Large intestine (tissue), 3 donors: ENCODE data around the gene RAC3. TPM values are rescaled to one million over a fixed set of nuclear protein-coding genes. Genes with fewer than 3 reads are reported as not detected.

Experiments used
- DNase-seq, 2 donors: peaks; one replicate each; pipeline versions ENCODE4 v3.0.0 to v3.0.0-alpha.2; 2013
- H3K27ac ChIP-seq: one replicate; pipeline ENCODE4 v1.5.1; 2013; ENCODE audit warnings: low read length
- H3K27me3 ChIP-seq: 2 replicates; pipeline ENCODE4 v1.6.1; 2013; ENCODE audit warnings: low read length; ENCODE audit not compliant: control insufficient read depth, insufficient read depth
- H3K36me3 ChIP-seq: 2 replicates; pipeline ENCODE4 v1.6.1; 2013; ENCODE audit warnings: low read length; ENCODE audit not compliant: control insufficient read depth, insufficient read depth
- H3K4me1 ChIP-seq: one replicate; pipeline ENCODE4 v1.6.1; 2013; ENCODE audit warnings: low read length; ENCODE audit not compliant: control insufficient read depth, insufficient read depth
- H3K4me3 ChIP-seq: one replicate; pipeline ENCODE4 v1.5.1; 2013; ENCODE audit warnings: low read length
- H3K9me3 ChIP-seq: one replicate; pipeline ENCODE4 v1.6.1; 2013; ENCODE audit warnings: mild to moderate bottlenecking, low read depth, low read length, moderate library complexity; ENCODE audit not compliant: control insufficient read depth
- WGBS: methylation state at CpG from one replicate; pipeline ENCODE4 v1.1.5; 2013; ENCODE audit warnings: low lambda C conversion rate; ENCODE audit not compliant: insufficient coverage; 5-methylcytosine and 5-hydroxymethylcytosine counted together
- polyA plus RNA-seq: library from polyadenylated mRNA; unstranded; fragments of 120-200 nt; gene quantifications from one replicate; pipeline ENCODE4 v1.2.1, GENCODE V29; 2013

Gene RAC3
- polyA plus RNA-seq, 1 donor, result 10.1 TPM

DNA sequence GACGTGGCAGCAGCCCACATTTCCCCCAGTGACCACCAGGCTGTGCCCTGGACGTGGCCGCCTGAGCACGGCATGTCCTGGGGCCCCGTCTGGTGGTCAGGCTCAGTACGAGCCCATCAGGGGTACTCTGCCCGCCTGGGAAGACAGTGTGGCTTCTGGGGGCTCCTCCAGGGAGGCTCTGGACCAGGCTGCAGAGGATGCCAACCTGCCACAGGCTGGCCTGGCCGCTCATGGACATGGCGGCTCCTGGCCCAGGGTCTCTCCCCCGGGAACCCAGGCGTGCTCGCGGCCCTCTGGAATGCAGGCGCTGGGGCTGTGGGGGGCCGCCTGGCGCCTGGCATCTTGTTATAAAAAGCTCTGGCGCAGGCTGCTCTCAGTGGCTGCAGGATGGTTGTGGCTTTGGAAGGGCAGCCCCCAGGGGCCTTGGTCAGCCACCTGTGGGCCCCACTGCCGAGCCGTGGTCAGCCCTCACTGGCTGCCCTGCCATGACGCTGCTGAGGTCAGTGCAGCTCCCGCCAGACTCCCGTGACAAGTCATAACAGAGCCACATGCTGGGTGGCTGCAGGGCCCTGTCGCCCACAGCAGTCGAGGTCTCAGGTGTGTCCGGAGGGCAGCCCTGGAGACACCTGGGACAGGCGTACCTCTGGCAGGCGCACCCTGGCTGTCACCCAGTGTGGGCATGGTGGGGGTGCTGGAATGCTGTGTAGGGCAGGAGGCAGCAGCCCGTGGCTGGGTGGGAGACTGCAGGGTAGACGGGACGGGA is 23.8 kb upstream of the RAC3 start:
- peaks cover 23% of the 10 kb centered on the region for H3K36me3 ChIP-seq
- no peaks in the 10 kb centered on the region for H3K27me3 ChIP-seq
- WGBS, result no CpG with 5 or more reads among the region's 30 CpGs
- DNase-seq, result no peak
- no peak overlapping the region for H3K4me3 ChIP-seq
- H3K27ac ChIP-seq, result no peak overlapping the region
- no peaks in the 10 kb centered on the region for H3K9me3 ChIP-seq
- H3K4me1 ChIP-seq, result peaks cover 4% of the 10 kb centered on the region

DNA sequence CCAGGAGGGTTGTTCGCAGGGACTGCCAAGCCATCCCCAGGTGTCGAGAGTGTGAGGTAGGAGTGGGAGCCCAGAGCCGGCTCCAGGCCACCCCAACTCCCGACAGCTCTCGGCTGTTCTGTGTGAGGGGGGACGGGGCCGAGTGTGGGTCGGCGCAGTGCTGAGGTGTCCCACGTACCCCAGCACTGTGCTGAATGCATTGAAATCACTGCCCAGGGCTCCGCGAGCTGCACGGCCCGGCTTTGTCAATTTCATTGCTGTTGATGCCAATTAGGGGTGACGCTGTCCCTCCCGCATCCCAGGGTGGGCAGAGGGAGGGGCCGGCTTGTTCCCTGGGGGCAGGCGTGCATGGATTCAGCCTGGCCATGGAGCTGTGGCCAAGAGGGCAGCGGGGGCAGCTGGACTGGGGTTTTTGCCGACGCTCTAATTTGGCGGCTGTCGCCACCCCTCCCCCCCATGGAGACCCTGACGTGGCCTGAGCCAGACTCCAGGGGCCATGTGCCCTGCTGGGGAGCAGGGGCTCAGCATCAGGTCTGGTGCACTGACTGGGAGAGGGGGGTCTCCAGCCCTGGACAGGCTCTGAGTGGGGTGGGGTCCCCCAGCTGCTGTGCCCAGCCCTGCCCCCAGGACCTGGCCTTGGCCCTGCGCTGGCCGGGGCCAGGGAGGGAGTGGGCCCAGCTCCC is 23.1 kb upstream of the RAC3 start:
- DNase-seq, result no peak
- Histone ChIP-seq H3K27ac (no peak overlapping the region), H3K27me3 (no peaks in the 10 kb centered on the region), H3K9me3 (no peaks in the 10 kb centered on the region), H3K4me1 (peaks cover 4% of the 10 kb centered on the region), H3K36me3 (peaks cover 23% of the 10 kb centered on the region), H3K4me3 (no peak overlapping the region)
- WGBS, result no CpG with 5 or more reads among the region's 26 CpGs

DNA sequence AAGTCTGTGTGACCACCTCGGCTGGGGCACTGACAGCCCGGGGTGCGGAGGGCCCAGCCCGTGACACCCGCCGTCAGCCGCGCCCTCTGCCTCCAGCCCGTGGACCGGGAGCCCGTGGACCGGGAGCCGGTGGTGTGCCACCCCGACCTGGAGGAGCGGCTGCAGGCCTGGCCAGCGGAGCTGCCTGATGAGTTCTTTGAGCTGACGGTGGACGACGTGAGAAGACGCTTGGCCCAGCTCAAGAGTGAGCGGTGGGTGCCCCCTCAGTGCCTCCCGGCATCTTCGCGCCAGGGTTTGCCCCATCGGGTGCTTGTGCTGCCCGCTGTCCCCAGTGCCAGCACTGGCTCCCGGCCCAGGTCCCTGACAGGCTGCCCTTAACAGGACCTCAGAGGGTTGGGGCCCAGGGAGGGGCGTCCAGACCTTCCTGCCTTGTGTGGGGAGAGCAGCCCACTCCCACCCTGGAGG is 22.5 kb upstream of the RAC3 start:
- H3K4me1 ChIP-seq, result no peaks in the 10 kb centered on the region
- H3K4me3 ChIP-seq, result no peak overlapping the region
- H3K27ac ChIP-seq, result no peak overlapping the region
- no CpG with 5 or more reads among the region's 28 CpGs for WGBS
- H3K36me3 ChIP-seq, result peaks cover 23% of the 10 kb centered on the region
- DNase-seq, result no peak
- no peaks in the 10 kb centered on the region for H3K27me3 ChIP-seq
- H3K9me3 ChIP-seq, result no peaks in the 10 kb centered on the region

DNA sequence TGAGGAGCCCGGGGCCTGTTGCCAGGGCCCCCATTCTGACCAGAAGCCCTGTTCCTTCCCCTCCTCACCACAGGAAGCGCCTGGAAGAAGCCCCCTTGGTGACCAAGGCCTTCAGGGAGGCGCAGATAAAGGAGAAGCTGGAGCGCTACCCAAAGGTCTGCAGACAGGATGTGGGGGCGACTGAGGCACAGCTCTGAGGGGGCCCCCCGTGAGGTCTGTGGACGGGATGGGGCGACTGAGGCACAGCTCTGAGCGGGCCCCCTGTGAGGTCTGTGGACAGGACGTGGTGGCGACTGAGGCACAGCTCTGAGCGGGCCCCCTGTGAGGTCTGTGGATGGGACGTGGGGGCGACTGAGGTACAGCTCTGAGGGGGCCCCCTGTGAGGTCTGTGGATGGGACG is 22.1 kb upstream of the RAC3 start:
- WGBS, result no CpG with 5 or more reads among the region's 15 CpGs
- H3K4me1 ChIP-seq, result no peaks in the 10 kb centered on the region
- H3K27ac ChIP-seq, result no peak overlapping the region
- H3K36me3 ChIP-seq, result peaks cover 23% of the 10 kb centered on the region
- H3K4me3 ChIP-seq, result no peak overlapping the region
- H3K27me3 ChIP-seq, result no peaks in the 10 kb centered on the region
- H3K9me3 ChIP-seq, result no peaks in the 10 kb centered on the region
- no peak for DNase-seq

DNA sequence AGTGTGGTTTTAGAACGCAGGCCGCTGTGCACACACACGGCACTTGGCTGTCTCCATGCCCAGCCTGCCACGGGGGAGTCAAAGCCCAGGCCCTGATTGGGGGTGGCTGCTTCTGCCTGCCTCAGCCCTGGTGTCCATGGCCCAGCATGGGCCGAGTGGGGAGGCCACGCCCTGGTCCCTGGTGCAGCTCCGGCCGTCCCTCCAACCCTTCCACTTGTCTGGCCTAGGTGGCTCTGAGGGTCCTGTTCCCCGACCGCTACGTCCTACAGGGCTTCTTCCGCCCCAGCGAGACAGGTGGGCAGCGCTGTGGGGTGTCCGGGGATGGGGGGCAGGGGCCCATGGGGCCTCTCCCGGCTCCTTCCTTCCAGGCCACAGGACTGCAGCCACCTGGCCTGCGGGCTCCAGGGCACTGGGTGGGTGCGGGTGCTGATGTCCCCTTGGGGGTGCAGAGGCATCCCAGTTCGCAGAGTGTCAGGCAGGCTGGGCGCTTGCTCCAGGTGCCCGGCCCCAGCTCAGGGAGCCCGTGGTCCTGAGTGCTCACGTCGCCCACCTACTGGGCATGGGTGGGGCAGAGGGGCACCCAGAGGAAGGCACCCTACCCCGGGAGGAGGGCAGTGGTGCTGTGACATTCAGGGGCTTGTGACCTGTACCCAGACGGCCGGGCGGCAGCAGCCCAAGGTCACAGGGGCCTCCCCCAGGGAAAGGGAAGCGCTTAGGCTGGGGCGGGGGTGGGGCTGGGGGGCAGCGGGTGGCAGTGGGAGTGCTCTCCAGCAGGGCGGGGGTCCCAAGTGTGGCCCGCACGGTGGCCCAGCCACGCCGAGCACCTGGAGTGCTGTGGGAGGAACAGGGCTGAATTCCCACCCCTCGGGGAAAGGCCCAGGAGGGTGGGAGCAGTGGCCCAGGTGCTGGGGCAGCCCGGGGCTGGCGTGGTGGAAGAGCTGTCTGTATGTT is 20.6 kb upstream of the RAC3 start:
- WGBS, result no CpG with 5 or more reads among the region's 39 CpGs
- DNase-seq, result no peak

DNA sequence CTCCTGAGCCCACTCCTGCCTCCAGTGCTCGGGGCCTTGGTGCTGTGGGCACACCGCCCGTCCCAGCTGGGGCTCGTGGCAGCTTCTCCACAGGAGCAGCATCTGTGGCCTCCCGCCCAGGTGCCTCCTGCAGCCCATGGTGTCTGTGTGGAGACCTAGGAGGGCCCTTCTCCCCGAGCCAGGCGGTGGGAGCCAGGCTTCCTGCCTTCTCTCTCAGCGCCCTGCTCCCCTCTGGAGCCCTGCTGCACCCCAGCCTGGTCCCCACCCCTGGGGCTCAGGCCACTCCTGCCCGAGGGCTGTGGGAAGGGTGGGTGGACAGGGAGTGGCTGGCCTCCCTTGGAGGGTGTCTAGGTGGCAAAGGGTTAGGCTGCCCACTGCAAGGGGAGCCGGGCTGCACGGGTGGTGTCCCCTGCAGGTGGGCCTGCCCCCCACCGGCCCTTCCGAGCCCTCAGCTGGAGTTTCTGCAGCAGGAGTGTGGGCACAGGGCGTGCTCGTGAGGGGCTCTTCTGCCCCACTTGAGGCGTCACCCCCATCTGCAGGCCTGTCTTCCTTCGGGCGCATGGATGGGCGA is 19.8 kb upstream of the RAC3 start:
- no CpG with 5 or more reads among the region's 19 CpGs for WGBS
- H3K4me1 ChIP-seq, result no peaks in the 10 kb centered on the region

More for the DNA sequence above, 20.6 kb upstream of the RAC3 start:
- Histone ChIP-seq H3K27ac (no peak overlapping the region), H3K9me3 (no peaks in the 10 kb centered on the region), H3K4me1 (no peaks in the 10 kb centered on the region), H3K4me3 (no peak overlapping the region), H3K36me3 (peaks cover 23% of the 10 kb centered on the region), H3K27me3 (no peaks in the 10 kb centered on the region)

DNA sequence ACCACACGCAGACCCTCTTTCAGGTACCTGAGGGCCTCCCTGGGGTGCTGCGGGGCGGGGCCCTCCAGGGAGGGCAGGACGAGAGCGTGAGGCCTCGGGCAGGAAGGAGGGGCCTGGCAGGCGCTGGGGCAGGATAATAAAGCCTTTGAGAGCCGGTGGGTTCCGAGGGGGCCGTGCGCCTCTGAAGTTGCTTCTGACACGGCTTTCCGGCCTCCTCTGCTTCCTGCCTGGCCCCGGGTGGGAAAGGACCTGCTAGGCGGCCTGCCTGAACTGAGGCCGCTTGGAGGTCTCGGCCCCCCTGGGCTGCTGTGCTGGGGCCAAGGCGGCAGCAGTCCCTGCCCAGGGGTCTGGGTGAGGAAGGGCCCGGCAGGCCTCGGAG is 19.2 kb upstream of the RAC3 start:
- H3K4me1 ChIP-seq, result no peaks in the 10 kb centered on the region
- H3K4me3 ChIP-seq, result no peak overlapping the region
- DNase-seq, result no peak
- H3K9me3 ChIP-seq, result no peaks in the 10 kb centered on the region
- peaks cover 23% of the 10 kb centered on the region for H3K36me3 ChIP-seq
- H3K27ac ChIP-seq, result no peak overlapping the region
- no peaks in the 10 kb centered on the region for H3K27me3 ChIP-seq
- no CpG with 5 or more reads among the region's 20 CpGs for WGBS

More for the DNA sequence above, 19.8 kb upstream of the RAC3 start:
- DNase-seq, result no peak
- H3K36me3 ChIP-seq, result peaks cover 23% of the 10 kb centered on the region
- no peak overlapping the region for H3K27ac ChIP-seq
- H3K4me3 ChIP-seq, result no peak overlapping the region
- H3K9me3 ChIP-seq, result no peaks in the 10 kb centered on the region
- H3K27me3 ChIP-seq, result no peaks in the 10 kb centered on the region

DNA sequence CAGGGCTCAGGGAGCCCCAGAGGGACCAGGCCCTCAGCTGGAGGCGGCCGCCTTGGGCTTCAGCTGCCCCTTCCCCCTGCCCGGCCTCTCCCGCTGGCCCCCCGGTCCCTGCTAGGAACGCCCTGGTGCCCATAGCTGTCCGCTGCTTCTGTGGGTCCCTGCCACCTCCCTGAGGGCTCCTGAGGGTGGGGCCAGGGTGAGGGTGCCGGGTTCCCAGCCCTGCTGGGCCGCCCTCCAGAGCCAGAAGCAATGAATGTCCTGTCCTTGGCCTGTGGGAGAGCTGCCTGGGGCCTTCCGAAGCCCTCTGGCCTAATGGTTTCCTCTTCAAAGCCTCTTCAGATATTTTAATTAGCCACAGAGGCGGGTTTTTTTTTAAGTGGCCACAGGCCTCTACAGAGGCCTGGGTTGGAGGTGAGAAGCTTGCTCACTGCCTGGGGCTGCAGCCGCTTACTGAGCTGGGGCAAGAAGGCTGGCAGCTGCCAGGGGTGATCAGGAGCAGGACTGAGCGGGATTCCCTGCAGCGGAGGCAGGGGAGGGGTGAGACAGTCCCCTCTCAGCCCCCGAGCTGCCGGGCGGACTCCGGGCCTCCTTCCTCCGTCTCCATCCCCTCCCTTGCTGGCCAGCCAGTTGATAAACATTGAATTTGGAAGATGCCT is 18.7 kb upstream of the RAC3 start:
- Histone ChIP-seq H3K9me3 (no peaks in the 10 kb centered on the region), H3K4me1 (no peaks in the 10 kb centered on the region), H3K27me3 (no peaks in the 10 kb centered on the region), H3K27ac (no peak overlapping the region), H3K4me3 (no peak overlapping the region), H3K36me3 (peaks cover 24% of the 10 kb centered on the region)
- WGBS, result no CpG with 5 or more reads among the region's 19 CpGs
- DNase-seq, result no peak

DNA sequence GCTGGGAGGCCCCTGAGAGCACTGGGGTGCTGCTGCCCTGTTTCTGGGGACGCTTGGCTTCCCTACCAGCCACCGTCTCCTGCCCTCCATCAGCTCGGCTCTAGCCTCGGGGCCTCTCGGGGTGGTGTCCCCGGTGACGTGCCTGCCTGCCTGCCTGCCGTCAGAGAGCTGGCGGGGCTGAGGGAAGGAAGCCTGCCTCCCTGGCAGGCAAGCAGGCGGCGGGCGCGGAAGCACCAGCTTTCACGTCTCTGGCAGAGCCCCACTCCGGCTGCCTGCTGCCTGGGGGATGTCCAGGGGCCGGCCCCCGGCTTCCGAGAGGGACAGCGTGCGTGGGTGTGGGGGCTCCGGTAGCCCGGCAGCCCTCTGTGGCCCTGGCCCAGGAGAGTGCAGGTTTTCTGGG is 18.1 kb upstream of the RAC3 start:
- Histone ChIP-seq H3K9me3 (no peaks in the 10 kb centered on the region), H3K27me3 (no peaks in the 10 kb centered on the region), H3K27ac (no peak overlapping the region), H3K36me3 (peaks cover 30% of the 10 kb centered on the region), H3K4me3 (no peak overlapping the region), H3K4me1 (no peaks in the 10 kb centered on the region)
- WGBS, result no CpG with 5 or more reads among the region's 22 CpGs
- DNase-seq, result no peak
